HCT116 (cell line): ENCODE results near the gene DDX60. TPM values are rescaled to one million over a fixed set of nuclear protein-coding genes. Genes with fewer than 3 reads are reported as not detected.
"Not testable (repeated sequence)": the region's sequence is repeated elsewhere in the genome, so short reads cannot be mapped to it uniquely, and the experiment has no call there.

Experiments used
- ATAC-seq: fragments of 200-7000 bp; cut with Tn5 transposase; 2 replicates; pipeline ENCODE4 v1.9.1; 2020; ENCODE audit warnings: mild to moderate bottlenecking, moderate library complexity
- BruUV-seq: library from RNA; stranded (reverse); fragments of 400-500 nt; replicated peaks from 2 replicates; lab custom pipeline; 2021; lab: Mats Ljungman, UMichigan
- CTCF ChIA-PET: fragments of 300-600 bp; sonication (Branson Sonifier 250); formaldehyde crosslinking; loops from one replicate; lab custom pipeline; 2021; ENCODE audit warnings: antibody characterized with exemption; lab: Charles Lee
- POLR2A ChIA-PET: fragments of 300-600, 350-600 bp; sonication (Branson Sonifier 250); formaldehyde crosslinking; loops from one replicate; lab custom pipeline; 2021; ENCODE audit warnings: antibody characterized with exemption; lab: Charles Lee
- RAD21 ChIA-PET, 2 experiments: fragments of 300-600 bp; sonication (Branson Sonifier 250); formaldehyde crosslinking; loops; one replicate each; lab custom pipeline; 2023; ENCODE audit warnings: low total read pairs in 2 of 2; ENCODE audit not compliant: uncharacterized antibody in 2 of 2, unreplicated experiment in 2 of 2, low non-redundant PET in 1 of 2; lab: Charles Lee
- DNase-seq: peaks from one replicate; pipeline ENCODE4 v3.0.0-alpha.2; 2010; ENCODE audit warnings: low read depth, low spot score
- H2AFZ ChIP-seq: fragments of 200-600 bp; shearing (Covaris generic), sonication (generic); 2 replicates; pipeline ENCODE4 v1.6.1; 2017; ENCODE audit warnings: low read depth, mixed run types, mixed read lengths, antibody characterized with exemption, low read length; ENCODE audit not compliant: poor library complexity, severe bottlenecking
- H3K27ac ChIP-seq: 2 replicates; pipeline ENCODE4 v1.5.1; 2012; ENCODE audit warnings: low read depth, low read length
- H3K27me3 ChIP-seq: fragments of 200-600 bp; sonication (generic); 2 replicates; pipeline ENCODE4 v1.6.1; 2016; ENCODE audit warnings: mixed run types, low read length, mixed read lengths; ENCODE audit not compliant: insufficient read depth
- H3K36me3 ChIP-seq, 2 experiments: fragments of 200-500 bp in 1 of 2; fragments of 200-600 bp in 1 of 2; sonication (Bioruptor generic) in 1 of 2; sonication (generic) in 1 of 2; 2 replicates each; pipeline versions ENCODE4 v1.5.1 to v1.6.1; 2014 to 2016; ENCODE audit warnings: low read length in 2 of 2, inconsistent platforms in 1 of 2, mixed read lengths in 1 of 2, mixed run types in 1 of 2; ENCODE audit not compliant: insufficient read depth in 2 of 2, control insufficient read depth in 1 of 2
- H3K4me1 ChIP-seq, 2 experiments: fragments of 200-600 bp in 1 of 2; sonication (generic) in 1 of 2; 2 replicates each; pipeline versions ENCODE4 v1.5.1 to v1.6.1; 2012 to 2017; ENCODE audit warnings: low read length in 2 of 2, inconsistent platforms in 1 of 2, mild to moderate bottlenecking in 1 of 2, mixed read lengths in 1 of 2, mixed run types in 1 of 2, moderate library complexity in 1 of 2; ENCODE audit not compliant: insufficient read depth in 2 of 2, control insufficient read depth in 1 of 2
- H3K4me2 ChIP-seq: fragments of 200-600 bp; sonication (generic); 2 replicates; pipeline ENCODE4 v1.6.1; 2017; ENCODE audit warnings: mixed run types, low read length, mixed read lengths
- H3K4me3 ChIP-seq, 2 experiments: fragments of 200-600 bp in 1 of 2; sonication (generic) in 1 of 2; replicated peaks in 1 of 2; 2 replicates each; pipeline ENCODE4 v1.5.1; 2011 to 2016; ENCODE audit warnings: low read length in 2 of 2, control low read depth in 1 of 2, low read depth in 1 of 2, mild to moderate bottlenecking in 1 of 2, mixed read lengths in 1 of 2, mixed run types in 1 of 2
- H3K79me2 ChIP-seq: fragments of 200-600 bp; sonication (generic); 2 replicates; pipeline ENCODE4 v1.6.1; 2017; ENCODE audit warnings: mild to moderate bottlenecking, mixed run types, low read length, moderate library complexity, mixed read lengths; ENCODE audit not compliant: insufficient read depth
- H3K9ac ChIP-seq: fragments of 200-600 bp; sonication (generic); 2 replicates; pipeline ENCODE4 v1.6.1; 2016; ENCODE audit warnings: low read length, mixed read lengths
- H3K9me2 ChIP-seq: fragments of 200-600 bp; sonication (generic), shearing (Covaris generic); 2 replicates; pipeline ENCODE4 v1.6.1; 2017; ENCODE audit warnings: mixed run types, mild to moderate bottlenecking, moderate library complexity; ENCODE audit not compliant: insufficient read depth
- H3K9me3 ChIP-seq, 2 experiments: fragments of 200-500 bp in 1 of 2; fragments of 200-600 bp in 1 of 2; sonication (Bioruptor generic) in 1 of 2; sonication (generic) in 1 of 2; 2 replicates each; pipeline ENCODE4 v1.6.1; 2014 to 2017; ENCODE audit warnings: low read length in 2 of 2, mixed read lengths in 2 of 2, inconsistent platforms in 1 of 2, low read depth in 1 of 2, mild to moderate bottlenecking in 1 of 2, mixed run types in 1 of 2, moderate library complexity in 1 of 2; ENCODE audit not compliant: control insufficient read depth in 1 of 2, insufficient read depth in 1 of 2
- H4K20me1 ChIP-seq: fragments of 200-600 bp; sonication (generic), shearing (Covaris generic); 2 replicates; pipeline ENCODE4 v1.6.1; 2017; ENCODE audit warnings: mixed run types, mild to moderate bottlenecking, moderate library complexity; ENCODE audit not compliant: insufficient read depth
- CBX3 ChIP-seq: IDR thresholded peaks from 2 replicates; pipeline ENCODE4 v1.6.1; 2012; ENCODE audit warnings: low read depth
- CEBPB ChIP-seq: IDR thresholded peaks from 2 replicates; pipeline ENCODE4 v1.6.1; 2012; ENCODE audit warnings: low read depth
- EGR1 ChIP-seq: IDR thresholded peaks from 2 replicates; pipeline ENCODE4 v1.6.1; 2012; ENCODE audit warnings: low read depth
- ELF1 ChIP-seq: IDR thresholded peaks from 2 replicates; pipeline ENCODE4 v1.6.1; 2012; ENCODE audit warnings: low read depth, borderline replicate concordance
- EZH2 ChIP-seq: fragments of 200-600 bp; sonication (generic); IDR thresholded peaks from 2 replicates; pipeline ENCODE4 v1.6.1; 2017; ENCODE audit warnings: antibody characterized with exemption, mixed run types
- EZH2phosphoT487 ChIP-seq: fragments of 200-600 bp; IDR thresholded peaks from 2 replicates; pipeline ENCODE4 v1.6.1; 2018; ENCODE audit warnings: antibody characterized with exemption, borderline replicate concordance
- FOSL1 ChIP-seq: IDR thresholded peaks from 2 replicates; pipeline ENCODE4 v1.6.1; 2012; ENCODE audit warnings: low read depth
- POLR2A ChIP-seq: IDR thresholded peaks from 2 replicates; pipeline ENCODE4 v1.7.0; 2011; ENCODE audit warnings: borderline replicate concordance; ENCODE audit not compliant: insufficient read depth, insufficient read length; ENCODE audit errors: extremely low read depth
- RAD21 ChIP-seq: IDR thresholded peaks from 2 replicates; pipeline ENCODE4 v1.6.1; 2012; ENCODE audit warnings: low read depth, mild to moderate bottlenecking
- SP1 ChIP-seq: IDR thresholded peaks from 2 replicates; pipeline ENCODE4 v1.6.1; 2012; ENCODE audit warnings: low read depth
- SRF ChIP-seq: IDR thresholded peaks from 2 replicates; pipeline ENCODE4 v1.6.1; 2012; ENCODE audit warnings: low read depth
- TCF7L2 ChIP-seq: IDR thresholded peaks from 2 replicates; pipeline ENCODE4 v1.7.0; 2011; ENCODE audit warnings: borderline replicate concordance, inconsistent platforms; ENCODE audit not compliant: insufficient read depth, insufficient read length; ENCODE audit errors: extremely low read depth
- ZNF274 ChIP-seq: fragments of 200-500 bp; sonication (Bioruptor generic); IDR thresholded peaks from 2 replicates; pipeline ENCODE4 v1.6.1; 2014; ENCODE audit warnings: mild to moderate bottlenecking, low read depth, low read length, inconsistent platforms
- intact Hi-C: fragments of 100-400 bp; cut with micrococcal nuclease; formaldehyde crosslinking; loops from 2 replicates; pipeline ENCODE4 v1.10.0; 2022
- total RNA-seq: library from RNA; stranded (reverse); gene quantifications from one replicate; pipeline ENCODE4 v1.2.1, GENCODE V29; 2021; ENCODE audit not compliant: unreplicated experiment
- TF ChIP-seq, protein P1 (sequence below): IDR thresholded peaks from 2 replicates; pipeline ENCODE4 v1.6.1; 2012
- TF ChIP-seq, protein P2 (sequence below): IDR thresholded peaks from 2 replicates; pipeline ENCODE4 v1.6.1; 2011; ENCODE audit warnings: mild to moderate bottlenecking, low read length, moderate library complexity; ENCODE audit not compliant: insufficient replicate concordance; ENCODE audit errors: extremely low read depth

DDX60 gene
- total RNA-seq, 1 experiment from 2014 or later: 6.5 TPM

DNA sequence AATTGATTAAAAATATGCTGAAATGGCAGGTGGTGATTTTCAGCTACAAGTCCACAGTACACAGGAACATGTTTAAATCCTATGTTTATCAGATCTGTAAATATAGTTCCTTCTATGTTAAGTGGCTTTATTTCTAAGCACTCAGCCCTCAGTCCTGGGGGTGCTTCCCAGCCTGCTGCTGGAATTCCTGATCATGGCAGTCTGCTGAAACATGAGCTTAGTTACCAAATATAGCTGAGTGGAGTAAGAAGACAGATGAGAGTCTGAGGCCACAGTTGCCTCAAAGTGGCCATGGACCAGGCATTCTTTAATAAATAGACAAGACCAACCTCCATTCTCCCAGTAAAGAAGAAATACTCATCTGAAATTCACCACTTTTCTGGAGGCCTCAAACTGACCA is 17.1 kb upstream of the DDX60 start:
- Histone ChIP-seq H3K36me3 (no peaks in the 10 kb centered on the region), H3K4me3 (no peak overlapping the region), H3K27me3 (no peaks in the 10 kb centered on the region), H3K9ac (no peak overlapping the region), H4K20me1 (no peaks in the 10 kb centered on the region), H3K9me2 (peaks cover 7% of the 10 kb centered on the region; the same call in 1 of the 2 replicates), H3K9me3 (no peaks in the 10 kb centered on the region), H3K27ac (no peak overlapping the region), H3K4me1 (no peaks in the 10 kb centered on the region), H3K79me2 (no peaks in the 10 kb centered on the region), H3K4me2 (no peak overlapping the region), H2AFZ (no peak overlapping the region)
- DNase-seq: no peak
- RAD21 ChIA-PET: no interaction called here
- intact Hi-C loops: no loop called here
- POLR2A ChIA-PET: no interaction called here
- BruUV-seq: no TSS peak
- CTCF ChIA-PET: no interaction called here
- no peak for ATAC-seq
- TF ChIP-seq CEBPB (no peak), SRF (no peak)
- TF ChIP-seq, all 23 proteins: peak for 0

GRCh38 chr4:168334053-168334452 is 15.5 kb upstream of the DDX60 start:
- ChIA-PET CTCF (no interaction called here), RAD21 (no interaction called here)
- H3K9me3 ChIP-seq: no peaks in the 10 kb centered on the region
- H4K20me1 ChIP-seq: no peaks in the 10 kb centered on the region
- H3K27me3 ChIP-seq: no peaks in the 10 kb centered on the region
- H3K9ac ChIP-seq: no peak overlapping the region
- H2AFZ ChIP-seq: no peak overlapping the region
- H3K27ac ChIP-seq: no peak overlapping the region
- TF ChIP-seq CEBPB: no peak
- TF ChIP-seq, protein P1, sequence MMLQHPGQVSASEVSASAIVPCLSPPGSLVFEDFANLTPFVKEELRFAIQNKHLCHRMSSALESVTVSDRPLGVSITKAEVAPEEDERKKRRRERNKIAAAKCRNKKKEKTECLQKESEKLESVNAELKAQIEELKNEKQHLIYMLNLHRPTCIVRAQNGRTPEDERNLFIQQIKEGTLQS: no peak
- TF ChIP-seq, protein P2, sequence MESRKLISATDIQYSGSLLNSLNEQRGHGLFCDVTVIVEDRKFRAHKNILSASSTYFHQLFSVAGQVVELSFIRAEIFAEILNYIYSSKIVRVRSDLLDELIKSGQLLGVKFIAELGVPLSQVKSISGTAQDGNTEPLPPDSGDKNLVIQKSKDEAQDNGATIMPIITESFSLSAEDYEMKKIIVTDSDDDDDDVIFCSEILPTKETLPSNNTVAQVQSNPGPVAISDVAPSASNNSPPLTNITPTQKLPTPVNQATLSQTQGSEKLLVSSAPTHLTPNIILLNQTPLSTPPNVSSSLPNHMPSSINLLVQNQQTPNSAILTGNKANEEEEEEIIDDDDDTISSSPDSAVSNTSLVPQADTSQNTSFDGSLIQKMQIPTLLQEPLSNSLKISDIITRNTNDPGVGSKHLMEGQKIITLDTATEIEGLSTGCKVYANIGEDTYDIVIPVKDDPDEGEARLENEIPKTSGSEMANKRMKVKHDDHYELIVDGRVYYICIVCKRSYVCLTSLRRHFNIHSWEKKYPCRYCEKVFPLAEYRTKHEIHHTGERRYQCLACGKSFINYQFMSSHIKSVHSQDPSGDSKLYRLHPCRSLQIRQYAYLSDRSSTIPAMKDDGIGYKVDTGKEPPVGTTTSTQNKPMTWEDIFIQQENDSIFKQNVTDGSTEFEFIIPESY: no peak
- TF ChIP-seq CBX3: no peak
- TF ChIP-seq EZH2: no peak
- TF ChIP-seq TCF7L2: no peak
- TF ChIP-seq EGR1: no peak
- TF ChIP-seq ZNF274: no peak
- no peak for TF ChIP-seq SRF
- TF ChIP-seq EZH2phosphoT487: no peak
- TF ChIP-seq POLR2A: no peak
- TF ChIP-seq ELF1: no peak
- TF ChIP-seq FOSL1: no peak
- TF ChIP-seq SP1: no peak
- TF ChIP-seq RAD21: no peak
- TF ChIP-seq, all 23 proteins: peak for 0
- H3K79me2 ChIP-seq: no peaks in the 10 kb centered on the region
- POLR2A ChIA-PET: no interaction called here
- H3K9me2 ChIP-seq: peaks cover 7% of the 10 kb centered on the region; the same call in 1 of the 2 replicates
- no peak overlapping the region for H3K4me3 ChIP-seq
- no peak for DNase-seq
- intact Hi-C loops: no loop called here
- no peaks in the 10 kb centered on the region for H3K36me3 ChIP-seq
- ATAC-seq: no peak
- no TSS peak for BruUV-seq
- no peak overlapping the region for H3K4me2 ChIP-seq
- H3K4me1 ChIP-seq: no peaks in the 10 kb centered on the region

GRCh38 chr4:168330575-168330974 is 12.0 kb upstream of the DDX60 start:
- H3K4me1 ChIP-seq, H3K4me3 ChIP-seq, H3K9me2 ChIP-seq, H3K4me2 ChIP-seq, H3K27me3 ChIP-seq, H3K36me3 ChIP-seq, H3K9me3 ChIP-seq, H4K20me1 ChIP-seq, H3K79me2 ChIP-seq, POLR2A ChIA-PET, H2AFZ ChIP-seq, RAD21 ChIA-PET, intact Hi-C loops, ATAC-seq, CTCF ChIA-PET, H3K9ac ChIP-seq, BruUV-seq, DNase-seq, H3K27ac ChIP-seq: not testable (repeated sequence)
